Spleen (tissue), 7 donors: ENCODE results near the gene SLC5A4.

Source experiments
- CTCF ChIP-seq, 11 experiments: fragments of 200-600 bp in 7 of 11; fragments of 450-650 bp in 4 of 11; sonication (generic) in 4 of 11; IDR thresholded peaks in 8 of 11; conservative IDR thresholded peaks in 3 of 11; 1 replicate in 7 of 11; 2 replicates in 4 of 11; pipeline versions ENCODE4 v1.4.0 to v1.8.0; 2016 to 2021; ENCODE audit warnings: antibody characterized with exemption in 11 of 11, inconsistent platforms in 4 of 11, mild to moderate bottlenecking in 1 of 11
- POLR2AphosphoS5 ChIP-seq, 3 donors: sonication (generic); formaldehyde crosslinking; IDR thresholded peaks; one replicate each; pipeline ENCODE4 v1.5.1; 2017; ENCODE audit warnings: antibody characterized with exemption in 3 of 3
- donor health status: DM: no; HTN: no; CAD: no; lungs with moderate emphysema.
- donor health status: DM: no; HTN: no; CAD: no.
- donor health status: DM: no; HTN: no; CAD: no.

DNA sequence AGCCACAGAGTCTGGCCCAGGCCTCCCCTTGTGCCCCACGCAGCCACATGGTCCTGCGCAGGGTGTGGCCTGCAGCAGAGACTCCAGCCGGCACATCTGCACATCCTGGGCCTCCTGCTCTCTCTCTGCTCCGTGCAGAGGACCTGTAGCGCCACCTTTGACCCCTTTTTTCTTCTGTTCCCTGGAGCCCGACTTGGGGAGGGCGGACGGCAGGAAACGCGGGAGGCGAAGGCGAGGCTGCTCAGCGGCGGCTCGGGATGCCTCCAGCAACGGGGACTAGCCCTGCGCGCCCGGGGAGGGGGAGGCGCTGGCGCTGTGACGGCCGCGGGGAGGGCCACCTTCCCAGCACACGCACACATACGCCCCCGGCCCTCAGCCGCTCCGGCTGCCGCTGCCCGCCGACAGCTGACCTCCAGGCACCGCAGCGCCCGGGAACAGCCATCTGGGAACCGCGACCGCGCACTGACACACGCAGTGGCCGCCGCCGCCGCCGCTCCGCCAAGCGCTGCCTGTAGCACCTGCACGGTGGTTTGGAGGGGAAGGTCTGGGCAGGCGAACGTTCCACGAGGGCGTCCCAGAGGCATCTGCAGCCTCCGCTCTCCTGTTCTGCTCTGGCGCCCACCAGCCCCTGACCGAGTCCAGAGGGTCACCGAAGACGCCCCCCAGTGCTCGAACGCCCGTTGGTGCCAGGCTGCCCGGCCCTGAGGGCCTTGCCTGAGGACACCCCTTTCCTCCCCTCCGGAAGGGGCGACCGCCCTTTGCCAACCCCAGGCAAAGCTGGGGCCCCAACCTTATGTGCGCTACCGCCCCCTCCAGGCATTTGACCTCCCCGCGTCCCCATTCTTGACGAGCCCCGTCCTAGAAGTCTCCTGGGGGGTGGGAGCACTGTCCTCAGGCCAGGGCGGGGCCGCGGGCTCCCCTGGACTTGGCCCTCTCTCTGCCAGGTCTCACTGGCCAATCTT is 79.2 kb downstream of the SLC5A4 start:
- no peak for TF ChIP-seq CTCF (IDR thresholded peaks at IDR 0.05 in 8 of 11, conservative IDR thresholded peaks at IDR 0.05 in 3 of 11)
- TF ChIP-seq POLR2AphosphoS5 (IDR thresholded peaks at IDR 0.05): no peak
